Fibroblast of lung (primary cell): ENCODE measurements around the gene RNASEH2B. TPM values are rescaled to one million over a fixed set of nuclear protein-coding genes. Genes with fewer than 3 reads are reported as not detected.

Experiments
- DNase-seq, 2 donors: peaks; one replicate each; pipeline versions ENCODE4 v3.0.0 to v3.0.0-alpha.2; 2010; ENCODE audit warnings: low read depth in 2 of 2
- H2AFZ ChIP-seq: 2 replicates; pipeline ENCODE4 v1.5.1; 2012; ENCODE audit warnings: low read length, control low read depth, inconsistent platforms
- H3K27ac ChIP-seq: 2 replicates; pipeline ENCODE4 v1.5.1; 2011; ENCODE audit warnings: low read length, control low read depth; ENCODE audit not compliant: insufficient read depth
- H3K27me3 ChIP-seq: 2 replicates; pipeline ENCODE4 v1.5.1; 2011; ENCODE audit warnings: mild to moderate bottlenecking, low read length; ENCODE audit not compliant: control insufficient read depth, insufficient read depth
- H3K36me3 ChIP-seq: 2 replicates; pipeline ENCODE4 v1.5.1; 2011; ENCODE audit warnings: low read length; ENCODE audit not compliant: control insufficient read depth, insufficient read depth
- H3K4me1 ChIP-seq: 2 replicates; pipeline ENCODE4 v1.5.1; 2011; ENCODE audit warnings: low read length; ENCODE audit not compliant: control insufficient read depth, insufficient read depth; ENCODE audit errors: extremely low read depth
- H3K4me2 ChIP-seq: 2 replicates; pipeline ENCODE4 v1.5.1; 2011; ENCODE audit warnings: low read length, control low read depth; ENCODE audit not compliant: insufficient read depth; ENCODE audit errors: extremely low read depth
- H3K4me3 ChIP-seq, 4 experiments: fragments of 200-600 bp in 1 of 4; sonication (generic) in 1 of 4; replicated peaks in 1 of 4; 2 replicates each; pipeline ENCODE4 v1.5.1; 2011 to 2016; ENCODE audit warnings: low read length in 4 of 4, low read depth in 3 of 4, mild to moderate bottlenecking in 3 of 4, control low read depth in 2 of 4, inconsistent platforms in 1 of 4, mixed read lengths in 1 of 4; ENCODE audit not compliant: insufficient read depth in 1 of 4; ENCODE audit errors: control extremely low read depth in 1 of 4
- H3K79me2 ChIP-seq: 2 replicates; pipeline ENCODE4 v1.5.1; 2012; ENCODE audit warnings: mild to moderate bottlenecking, low read length, inconsistent platforms; ENCODE audit not compliant: control insufficient read depth, insufficient read depth
- H3K9ac ChIP-seq: 2 replicates; pipeline ENCODE4 v1.5.1; 2011; ENCODE audit warnings: mild to moderate bottlenecking, low read length, control low read depth; ENCODE audit not compliant: insufficient read depth
- H3K9me3 ChIP-seq: 2 replicates; pipeline ENCODE4 v1.5.1; 2012; ENCODE audit warnings: low read depth, low read length; ENCODE audit not compliant: control insufficient read depth, insufficient read depth
- H4K20me1 ChIP-seq: 2 replicates; pipeline ENCODE4 v1.5.1; 2011; ENCODE audit warnings: low read length; ENCODE audit not compliant: control insufficient read depth, insufficient read depth; ENCODE audit errors: extremely low read depth
- EZH2 ChIP-seq: IDR thresholded peaks from 2 replicates; pipeline ENCODE4 v1.5.1; 2012; ENCODE audit warnings: low read length, control low read depth, mild to moderate bottlenecking; ENCODE audit errors: missing control alignments
- polyA plus RNA-seq, 2 donors: library from polyadenylated mRNA; depleted of rRNA in 1 of 2; stranded (reverse) in 1 of 2; unstranded in 1 of 2; fragments of >200 nt; gene quantifications; 2 replicates each; pipeline ENCODE4 v1.2.1, GENCODE V29; 2011 to 2012; ENCODE audit warnings: missing spikeins in 1 of 2
- total RNA-seq: library from RNA; depleted of rRNA; stranded (reverse); fragments of >200 nt; gene quantifications from 2 replicates; pipeline ENCODE4 v1.2.1, GENCODE V29; 2014
- TF ChIP-seq, protein P1 (sequence below), 2 donors: IDR thresholded peaks in 1 of 2; conservative IDR thresholded peaks in 1 of 2; 1 replicate in 1 of 2; 2 replicates in 1 of 2; pipeline ENCODE4 v1.5.1; 2011 to 2012; ENCODE audit warnings: low read length in 2 of 2, control low read depth in 1 of 2, inconsistent platforms in 1 of 2, low read depth in 1 of 2, mild to moderate bottlenecking in 1 of 2

The RNASEH2B gene
- total and polyA plus RNA-seq, 2 donors (not counting 1 experiment from before 2014, with no cell fraction given) = 24.5 to 68.7 TPM

DNA sequence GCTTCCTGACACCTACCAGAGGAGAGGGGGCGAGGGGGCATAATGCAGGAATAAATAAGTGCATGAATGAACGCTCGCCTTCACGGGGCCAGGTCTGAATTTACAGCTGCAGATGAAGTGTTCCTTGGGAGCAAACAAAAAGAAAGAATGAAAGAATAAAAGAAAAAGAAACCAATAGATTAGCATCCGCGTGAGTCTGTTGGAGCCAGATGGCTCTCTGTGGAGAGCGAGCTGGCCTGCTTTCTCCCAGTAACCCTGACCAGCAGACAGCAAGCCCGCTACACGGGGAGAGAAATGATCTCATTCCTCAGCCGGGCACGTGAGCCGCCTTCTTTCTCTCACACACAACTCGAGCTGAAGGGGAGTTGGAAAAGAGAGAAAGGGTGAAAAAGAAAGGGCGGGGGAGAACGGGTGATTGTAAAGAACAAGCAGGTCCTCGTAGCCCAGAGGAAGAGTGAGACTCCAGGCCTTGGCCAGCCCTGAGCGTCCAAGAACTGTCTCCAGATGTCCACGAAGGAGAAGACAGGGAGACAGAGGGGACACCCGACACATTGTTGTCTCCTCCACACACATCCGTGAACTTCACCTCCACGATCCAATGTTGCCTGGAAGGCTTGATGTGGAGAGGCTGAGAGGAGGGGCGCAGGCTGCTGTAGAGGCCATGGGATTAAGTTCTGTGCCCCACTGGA lies 81.4 kb downstream of the RNASEH2B start:
- Histone ChIP-seq H3K27me3 (no peaks in the 10 kb centered on the region), H3K4me1 (no peaks in the 10 kb centered on the region), H3K79me2 (no peaks in the 10 kb centered on the region), H4K20me1 (no peaks in the 10 kb centered on the region), H2AFZ (peak overlapping the region; percentile 85), H3K36me3 (no peaks in the 10 kb centered on the region), H3K4me3 (peak overlapping the region in 3 of 4 experiments; percentile 22 to 38 (median 24)), H3K27ac (no peak overlapping the region), H3K9ac (no peak overlapping the region), H3K9me3 (no peaks in the 10 kb centered on the region), H3K4me2 (peak overlapping the region; percentile 70)
- peak; percentile 73 to 80 for DNase-seq
- TF ChIP-seq, protein P1, sequence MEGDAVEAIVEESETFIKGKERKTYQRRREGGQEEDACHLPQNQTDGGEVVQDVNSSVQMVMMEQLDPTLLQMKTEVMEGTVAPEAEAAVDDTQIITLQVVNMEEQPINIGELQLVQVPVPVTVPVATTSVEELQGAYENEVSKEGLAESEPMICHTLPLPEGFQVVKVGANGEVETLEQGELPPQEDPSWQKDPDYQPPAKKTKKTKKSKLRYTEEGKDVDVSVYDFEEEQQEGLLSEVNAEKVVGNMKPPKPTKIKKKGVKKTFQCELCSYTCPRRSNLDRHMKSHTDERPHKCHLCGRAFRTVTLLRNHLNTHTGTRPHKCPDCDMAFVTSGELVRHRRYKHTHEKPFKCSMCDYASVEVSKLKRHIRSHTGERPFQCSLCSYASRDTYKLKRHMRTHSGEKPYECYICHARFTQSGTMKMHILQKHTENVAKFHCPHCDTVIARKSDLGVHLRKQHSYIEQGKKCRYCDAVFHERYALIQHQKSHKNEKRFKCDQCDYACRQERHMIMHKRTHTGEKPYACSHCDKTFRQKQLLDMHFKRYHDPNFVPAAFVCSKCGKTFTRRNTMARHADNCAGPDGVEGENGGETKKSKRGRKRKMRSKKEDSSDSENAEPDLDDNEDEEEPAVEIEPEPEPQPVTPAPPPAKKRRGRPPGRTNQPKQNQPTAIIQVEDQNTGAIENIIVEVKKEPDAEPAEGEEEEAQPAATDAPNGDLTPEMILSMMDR (conservative IDR thresholded peaks at IDR 0.05 in 1 of 2, IDR thresholded peaks at IDR 0.05 in 1 of 2; ENCODE audit: low read depth in 1 of 2, low read length in 2 of 2) = no peak
- no peak for TF ChIP-seq EZH2

DNA sequence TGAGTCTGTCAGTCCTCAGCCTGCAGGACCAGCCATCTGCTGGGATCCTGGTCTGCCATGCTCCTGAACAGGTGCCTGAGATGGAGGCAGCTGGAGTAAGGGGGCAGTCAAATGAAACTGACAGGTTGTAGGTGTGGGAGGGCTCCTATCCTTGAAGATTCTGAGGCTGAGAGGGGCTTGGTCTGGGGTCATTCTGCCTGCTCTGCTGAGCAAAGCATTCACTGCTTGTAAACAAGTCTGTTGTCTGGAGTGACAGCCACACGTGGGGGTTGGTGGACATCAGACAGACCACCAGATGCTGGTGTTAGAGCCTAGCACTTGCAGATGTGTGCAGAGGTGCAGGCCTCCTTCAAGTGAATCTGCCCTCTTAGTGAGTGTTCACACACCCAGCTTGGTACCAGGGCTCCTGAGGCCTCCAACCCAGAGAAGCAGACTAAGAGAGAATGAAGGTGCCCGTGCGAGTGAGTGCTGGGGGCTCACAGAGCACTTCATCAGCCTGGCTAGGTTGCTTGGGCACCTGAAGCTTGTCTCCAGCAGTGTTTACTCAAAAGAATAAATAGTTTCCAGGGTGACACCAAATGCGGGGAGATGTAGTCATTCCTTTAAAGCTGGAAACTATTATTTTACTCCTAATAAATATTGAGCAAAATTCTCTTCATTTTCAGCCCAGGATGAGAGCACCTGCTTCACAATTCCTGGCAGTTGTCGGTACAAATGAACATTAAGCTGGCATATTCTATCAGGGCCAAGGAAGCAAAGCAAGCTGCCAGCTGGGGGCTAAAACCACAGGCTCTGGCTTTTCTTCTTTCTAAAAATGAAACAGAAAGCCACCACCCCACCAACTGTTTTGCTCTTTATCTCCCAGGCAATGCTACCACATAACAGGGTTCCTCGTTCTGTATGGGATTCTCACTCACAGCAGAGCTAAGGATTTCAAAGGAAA lies 82.3 kb downstream of the RNASEH2B start:
- Histone ChIP-seq H3K4me3 (no peak overlapping the region), H3K79me2 (no peaks in the 10 kb centered on the region), H3K4me1 (no peaks in the 10 kb centered on the region), H3K27me3 (no peaks in the 10 kb centered on the region), H3K9me3 (no peaks in the 10 kb centered on the region), H3K4me2 (no peak overlapping the region), H4K20me1 (no peaks in the 10 kb centered on the region), H2AFZ (peak overlapping the region; percentile 85), H3K27ac (no peak overlapping the region), H3K36me3 (no peaks in the 10 kb centered on the region), H3K9ac (no peak overlapping the region)
- no peak for DNase-seq
- TF ChIP-seq, protein P1 (conservative IDR thresholded peaks at IDR 0.05 in 1 of 2, IDR thresholded peaks at IDR 0.05 in 1 of 2; ENCODE audit: low read depth in 1 of 2, low read length in 2 of 2) = no peak
- TF ChIP-seq EZH2 = no peak

DNA sequence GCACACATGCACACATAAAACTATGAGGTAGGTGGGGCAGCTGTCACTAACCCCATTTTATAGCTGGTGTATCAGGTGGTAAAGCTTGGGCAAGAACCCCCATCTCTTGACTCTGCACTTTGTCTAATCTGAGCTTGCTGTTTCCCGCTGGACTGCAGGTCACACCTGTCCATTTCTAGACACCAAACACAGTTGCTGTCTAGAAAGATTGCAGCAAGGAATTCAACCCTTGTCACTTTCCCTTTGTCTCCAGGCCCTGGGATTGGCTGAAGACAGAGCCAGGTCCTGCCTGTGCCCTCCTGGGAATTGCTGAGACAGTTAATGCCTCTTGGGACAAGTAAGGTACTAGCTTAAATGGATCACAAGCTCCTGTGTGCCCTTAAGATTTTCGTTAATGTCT lies 83.8 kb downstream of the RNASEH2B start:
- Histone ChIP-seq H3K9me3 (no peaks in the 10 kb centered on the region), H3K4me3 (no peak overlapping the region), H3K36me3 (no peaks in the 10 kb centered on the region), H3K79me2 (no peaks in the 10 kb centered on the region), H3K9ac (no peak overlapping the region), H4K20me1 (no peaks in the 10 kb centered on the region), H3K4me2 (no peak overlapping the region), H3K27ac (no peak overlapping the region), H3K4me1 (no peaks in the 10 kb centered on the region), H3K27me3 (no peaks in the 10 kb centered on the region), H2AFZ (no peak overlapping the region)
- no peak for DNase-seq
- TF ChIP-seq, protein P1 (conservative IDR thresholded peaks at IDR 0.05 in 1 of 2, IDR thresholded peaks at IDR 0.05 in 1 of 2; ENCODE audit: low read depth in 1 of 2, low read length in 2 of 2) = no peak
- no peak for TF ChIP-seq EZH2
